ENCODE measurements around the gene DTNB. TPM values are rescaled to one million over a fixed set of nuclear protein-coding genes. Genes with fewer than 3 reads are reported as not detected.

DTNB gene
- total RNA-seq, 4 donors from 2014 or later, result 12.4 to 28.8 (median 14.9) TPM

- no peak overlapping the region for H3K4me3 ChIP-seq
- H3K27me3 ChIP-seq, result no peaks in the 10 kb centered on the region
- H3K9me3 ChIP-seq, result no peaks in the 10 kb centered on the region
- H3K27ac ChIP-seq, result no peak overlapping the region
- no peaks in the 10 kb centered on the region for H3K36me3 ChIP-seq
- no peaks in the 10 kb centered on the region for H3K4me1 ChIP-seq
- DNase-seq, result no peak
- TF ChIP-seq CTCF (IDR thresholded peaks at IDR 0.05), result no peak
- no peak for TF ChIP-seq POLR2A (IDR thresholded peaks at IDR 0.05)
- intact Hi-C loops (cut with DNase I; ENCODE audit: low total_unique reads), result no loop called here
These were observed 80.5 kb downstream of the DTNB start for GRCh38 chr2:25592766-25593292.

DNA sequence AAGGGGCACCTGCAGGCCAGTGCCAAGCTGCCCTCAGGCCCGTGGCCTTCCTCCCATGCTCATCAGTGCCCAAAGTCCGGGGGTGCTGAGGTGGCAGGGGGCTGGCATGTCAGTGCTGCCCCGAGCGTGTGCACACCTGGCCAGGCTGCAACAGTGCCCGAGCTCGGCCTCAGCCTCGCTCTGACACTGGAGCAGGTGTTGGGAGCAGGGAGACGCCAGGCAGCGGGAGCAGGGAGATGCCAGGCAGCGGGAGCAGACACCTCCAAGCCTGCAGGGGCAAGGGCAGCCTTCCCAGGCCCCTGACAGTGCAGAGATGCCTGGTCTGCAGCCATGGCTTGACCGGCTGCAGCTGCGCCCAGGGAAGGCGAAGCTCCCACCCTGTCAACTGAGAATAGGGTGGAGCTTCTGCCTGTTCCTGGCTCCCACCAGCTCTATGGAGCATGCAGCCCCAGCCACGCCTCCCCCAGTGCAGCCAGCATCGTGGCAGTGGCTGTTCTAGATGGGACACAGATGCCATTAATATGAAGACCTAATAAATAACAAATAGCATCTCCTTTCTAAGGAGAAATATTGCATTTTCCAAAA, 82.4 kb downstream of the DTNB start:
- intact Hi-C loops (cut with DNase I; ENCODE audit: low total_unique reads), result no loop called here
- no peaks in the 10 kb centered on the region for H3K4me1 ChIP-seq
- H3K36me3 ChIP-seq, result no peaks in the 10 kb centered on the region
- no peak overlapping the region for H3K27ac ChIP-seq
- no peaks in the 10 kb centered on the region for H3K9me3 ChIP-seq
- H3K4me3 ChIP-seq, result no peak overlapping the region
- H3K27me3 ChIP-seq, result no peaks in the 10 kb centered on the region
- no peak for DNase-seq
- no peak for TF ChIP-seq CTCF (IDR thresholded peaks at IDR 0.05)
- no peak for TF ChIP-seq POLR2A (IDR thresholded peaks at IDR 0.05)

DNA sequence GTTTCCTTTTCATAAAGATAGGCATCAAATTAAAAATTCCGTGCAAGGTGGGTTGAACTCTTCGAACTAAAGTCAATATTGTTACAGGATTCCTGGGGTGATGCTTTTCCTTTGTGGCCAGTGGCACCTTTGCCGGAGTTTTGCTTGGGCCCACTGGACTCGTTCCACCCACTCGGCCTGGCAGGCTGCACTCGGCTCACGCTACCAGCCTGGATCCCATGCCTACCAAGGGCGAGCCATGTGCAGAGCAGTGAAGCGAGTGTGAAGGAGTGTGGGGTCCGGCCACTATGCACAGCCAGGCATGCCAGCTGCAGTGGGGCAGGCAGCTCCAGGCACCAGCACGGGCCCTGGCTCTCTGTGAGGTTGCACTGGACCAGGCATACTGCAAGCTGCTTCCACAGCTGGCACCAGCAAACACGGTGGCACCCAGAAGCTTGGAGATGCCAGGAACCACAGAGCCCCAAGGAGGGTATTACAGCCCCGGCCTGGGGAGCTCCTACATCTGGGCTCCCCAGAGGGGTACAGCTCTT, 83.6 kb downstream of the DTNB start:
- no peaks in the 10 kb centered on the region for H3K9me3 ChIP-seq
- H3K4me1 ChIP-seq, result no peaks in the 10 kb centered on the region
- TF ChIP-seq CTCF (IDR thresholded peaks at IDR 0.05) (no peak), POLR2A (IDR thresholded peaks at IDR 0.05) (no peak)
- intact Hi-C loops (cut with DNase I; ENCODE audit: low total_unique reads), result no loop called here
- no peak overlapping the region for H3K4me3 ChIP-seq
- no peak overlapping the region for H3K27ac ChIP-seq
- H3K36me3 ChIP-seq, result no peaks in the 10 kb centered on the region
- no peaks in the 10 kb centered on the region for H3K27me3 ChIP-seq
- no peak for DNase-seq

GRCh38 chr2:25588576-25588975, 84.8 kb downstream of the DTNB start:
- Histone ChIP-seq H3K27ac (no peak overlapping the region), H3K36me3 (no peaks in the 10 kb centered on the region), H3K27me3 (no peaks in the 10 kb centered on the region), H3K4me1 (no peaks in the 10 kb centered on the region), H3K9me3 (no peaks in the 10 kb centered on the region), H3K4me3 (no peak overlapping the region)
- no peak for DNase-seq
- intact Hi-C loops (cut with DNase I; ENCODE audit: low total_unique reads), result no loop called here
- no peak for TF ChIP-seq POLR2A (IDR thresholded peaks at IDR 0.05)

GRCh38 chr2:25587361-25587760, 86.0 kb downstream of the DTNB start:
- TF ChIP-seq CTCF (IDR thresholded peaks at IDR 0.05), result no peak
- TF ChIP-seq POLR2A (IDR thresholded peaks at IDR 0.05), result no peak
- Histone ChIP-seq H3K9me3 (no peaks in the 10 kb centered on the region), H3K4me1 (no peaks in the 10 kb centered on the region), H3K27ac (no peak overlapping the region), H3K36me3 (no peaks in the 10 kb centered on the region), H3K4me3 (no peak overlapping the region), H3K27me3 (no peaks in the 10 kb centered on the region)
- intact Hi-C loops (cut with DNase I; ENCODE audit: low total_unique reads), result no loop called here
- DNase-seq, result no peak

Measured in uterus (tissue), 4 donors.